H9 (cell line): ENCODE results near the gene FUNDC2. TPM values are rescaled to one million over a fixed set of nuclear protein-coding genes. Genes with fewer than 3 reads are reported as not detected.

Experiments used
- DNase-seq: peaks from one replicate; pipeline ENCODE4 v3.0.0-alpha.2; 2017
- H2AFZ ChIP-seq: one replicate; pipeline ENCODE4 v1.6.1; 2013; ENCODE audit warnings: mild to moderate bottlenecking, low read length, control low read depth, moderate library complexity
- H2AK5ac ChIP-seq: 2 replicates; pipeline ENCODE4 v1.6.1; 2013; ENCODE audit warnings: low read length, control low read depth, mixed read lengths; ENCODE audit not compliant: insufficient read length
- H2BK120ac ChIP-seq: one replicate; pipeline ENCODE4 v1.6.1; 2013; ENCODE audit warnings: low read depth, mild to moderate bottlenecking, low read length, control low read depth, inconsistent platforms; ENCODE audit not compliant: poor library complexity, severe bottlenecking
- H2BK12ac ChIP-seq: 2 replicates; pipeline ENCODE4 v1.6.1; 2013; ENCODE audit warnings: low read length, control low read depth, mixed read lengths, low read depth; ENCODE audit not compliant: insufficient read length
- H2BK15ac ChIP-seq: 2 replicates; pipeline ENCODE4 v1.6.1; 2013; ENCODE audit warnings: low read depth, low read length, control low read depth
- H2BK20ac ChIP-seq: one replicate; pipeline ENCODE4 v1.6.1; 2013; ENCODE audit warnings: low read depth, mild to moderate bottlenecking, low read length, control low read depth, inconsistent platforms; ENCODE audit not compliant: poor library complexity, severe bottlenecking
- H2BK5ac ChIP-seq: 2 replicates; pipeline ENCODE4 v1.6.1; 2013; ENCODE audit warnings: low read length, control low read depth, mixed read lengths; ENCODE audit not compliant: insufficient read length
- H3K14ac ChIP-seq: 2 replicates; pipeline ENCODE4 v1.6.1; 2013; ENCODE audit warnings: low read length, control low read depth; ENCODE audit not compliant: insufficient read depth
- H3K18ac ChIP-seq: 2 replicates; pipeline ENCODE4 v1.6.1; 2013; ENCODE audit warnings: low read depth, mild to moderate bottlenecking, mixed read lengths, low read length, control low read depth; ENCODE audit not compliant: insufficient read length
- H3K23ac ChIP-seq: 2 replicates; pipeline ENCODE4 v1.6.1; 2013; ENCODE audit warnings: low read length, control low read depth, mixed read lengths, low read depth; ENCODE audit not compliant: insufficient read length
- H3K23me2 ChIP-seq: 2 replicates; pipeline ENCODE4 v1.6.1; 2013; ENCODE audit warnings: low read depth, mild to moderate bottlenecking, mixed read lengths, low read length, control low read depth; ENCODE audit not compliant: insufficient read length, poor library complexity, severe bottlenecking
- H3K27ac ChIP-seq: 2 replicates; pipeline ENCODE4 v1.5.1; 2013; ENCODE audit warnings: low read length, control low read depth, mixed read lengths, low read depth; ENCODE audit not compliant: insufficient read length
- H3K27me3 ChIP-seq: 2 replicates; pipeline ENCODE4 v1.6.1; 2013; ENCODE audit warnings: low read length, control low read depth, inconsistent platforms; ENCODE audit not compliant: insufficient read depth
- H3K4ac ChIP-seq: 2 replicates; pipeline ENCODE4 v1.6.1; 2013; ENCODE audit warnings: low read depth, mild to moderate bottlenecking, control low read depth, inconsistent platforms, low read length, moderate library complexity
- H3K4me1 ChIP-seq: 2 replicates; pipeline ENCODE4 v1.6.1; 2013; ENCODE audit warnings: low read length, control low read depth, inconsistent platforms; ENCODE audit not compliant: insufficient read depth
- H3K4me2 ChIP-seq: 2 replicates; pipeline ENCODE4 v1.6.1; 2013; ENCODE audit warnings: low read length, control low read depth, mixed read lengths; ENCODE audit not compliant: insufficient read length, insufficient read depth
- H3K56ac ChIP-seq: 2 replicates; pipeline ENCODE4 v1.6.1; 2013; ENCODE audit warnings: low read depth, mild to moderate bottlenecking, mixed read lengths, low read length, control low read depth; ENCODE audit not compliant: insufficient read length
- H3K79me1 ChIP-seq: 2 replicates; pipeline ENCODE4 v1.6.1; 2013; ENCODE audit warnings: low read depth, mild to moderate bottlenecking, moderate library complexity, low read length, control low read depth, inconsistent platforms; ENCODE audit not compliant: insufficient read depth, poor library complexity, severe bottlenecking
- H3K79me2 ChIP-seq: 2 replicates; pipeline ENCODE4 v1.6.1; 2013; ENCODE audit warnings: low read length, control low read depth, inconsistent platforms; ENCODE audit not compliant: insufficient read depth
- H3K9ac ChIP-seq: 2 replicates; pipeline ENCODE4 v1.6.1; 2013; ENCODE audit warnings: low read length, control low read depth, mixed read lengths; ENCODE audit not compliant: insufficient read length; ENCODE audit errors: extremely low read depth
- H3K9me3 ChIP-seq: one replicate; pipeline ENCODE4 v1.6.1; 2013; ENCODE audit warnings: low read depth, low read length, inconsistent platforms; ENCODE audit not compliant: control insufficient read depth
- H3T11ph ChIP-seq: one replicate; pipeline ENCODE4 v1.6.1; 2013; ENCODE audit warnings: mild to moderate bottlenecking, low read length, control low read depth, inconsistent platforms
- H4K20me1 ChIP-seq: one replicate; pipeline ENCODE4 v1.6.1; 2013; ENCODE audit not compliant: control insufficient read depth, insufficient read length, insufficient read depth
- H4K5ac ChIP-seq: 2 replicates; pipeline ENCODE4 v1.6.1; 2013; ENCODE audit warnings: low read depth, mild to moderate bottlenecking, mixed read lengths, low read length, control low read depth; ENCODE audit not compliant: insufficient read length
- H4K8ac ChIP-seq: replicated peaks from 2 replicates; pipeline ENCODE4 v1.6.1; 2013; ENCODE audit warnings: low read length, control low read depth, mixed read lengths, low read depth; ENCODE audit not compliant: insufficient read length
- H4K91ac ChIP-seq: 2 replicates; pipeline ENCODE4 v1.6.1; 2013; ENCODE audit warnings: low read depth, mild to moderate bottlenecking, moderate library complexity, mixed read lengths, low read length, control low read depth; ENCODE audit not compliant: insufficient read length
- H3K27ac Mint-ChIP-seq, 3 experiments: 2 replicates in 2 of 3; 3 replicates in 1 of 3; pipeline ENCODE4 v1.8.0; 2020 to 2021; ENCODE audit warnings: mixed read lengths in 3 of 3, mild to moderate bottlenecking in 1 of 3, moderate library complexity in 1 of 3
- H3K27me3 Mint-ChIP-seq: 2 replicates; pipeline ENCODE4 v1.8.0; 2021; ENCODE audit warnings: low read depth, mild to moderate bottlenecking, moderate library complexity, mixed read lengths
- H3K36me3 Mint-ChIP-seq, 3 experiments: 2 replicates in 2 of 3; 3 replicates in 1 of 3; pipeline ENCODE4 v1.8.0; 2020 to 2021; ENCODE audit warnings: low read depth in 3 of 3, mixed read lengths in 3 of 3; ENCODE audit not compliant: insufficient read depth in 1 of 3
- H3K4me1 Mint-ChIP-seq, 2 experiments: 2 replicates each; pipeline ENCODE4 v1.8.0; 2020; ENCODE audit warnings: mixed read lengths in 2 of 2
- H3K4me3 Mint-ChIP-seq, 2 experiments: 2 replicates in 1 of 2; 3 replicates in 1 of 2; pipeline ENCODE4 v1.8.0; 2020 to 2021; ENCODE audit warnings: mild to moderate bottlenecking in 2 of 2, mixed read lengths in 2 of 2, moderate library complexity in 1 of 2
- H3K9me3 Mint-ChIP-seq, 2 experiments: 2 replicates in 1 of 2; 3 replicates in 1 of 2; pipeline ENCODE4 v1.8.0; 2020; ENCODE audit warnings: mild to moderate bottlenecking in 2 of 2, mixed read lengths in 2 of 2, moderate library complexity in 1 of 2
- CTCF ChIP-seq: fragments of 200-600 bp; sonication (generic); conservative IDR thresholded peaks from 3 replicates; pipeline ENCODE4 v1.8.0; 2021; ENCODE audit warnings: antibody characterized with exemption, mild to moderate bottlenecking
- WGBS: extraction: QIAGEN DNeasy Blood & Tissue Kit; methylation state at CpG from one replicate; pipeline ENCODE4 v1.1.7; 2013; ENCODE audit warnings: missing lambda C conversion rate, low lambda C conversion rate, mixed read lengths; ENCODE audit not compliant: insufficient read length; ENCODE audit errors: extremely low coverage; 5-methylcytosine and 5-hydroxymethylcytosine counted together
- total RNA-seq: library from RNA; stranded (reverse); gene quantifications from 2 replicates; pipeline ENCODE4 v1.2.1, GENCODE V29; 2021

Gene FUNDC2
- total RNA-seq, 1 experiment from 2014 or later, result 62.1 TPM

GRCh38 chrX:155046129-155046810, 19.6 kb downstream of the FUNDC2 start:
- H4K91ac ChIP-seq, result no peak overlapping the region
- no peak overlapping the region for H3T11ph ChIP-seq
- no peaks in the 10 kb centered on the region for H3K79me2 ChIP-seq
- Mint-ChIP-seq H3K4me1 (peaks cover 5 to 8% of the 10 kb centered on the region in 2 experiments; a peak in 2 of 4 replicates), H3K27me3 (no peaks in the 10 kb centered on the region), H3K36me3 (peaks cover 2 to 8% (median 4%) of the 10 kb centered on the region in 3 experiments; a peak in 5 of 7 replicates), H3K27ac (no peak overlapping the region), H3K4me3 (no peak overlapping the region), H3K9me3 (peaks cover 63 to 74% of the 10 kb centered on the region in 2 experiments)
- no peak overlapping the region for H2AFZ ChIP-seq
- no CpG with 5 or more reads among the region's 6 CpGs for WGBS
- H4K5ac ChIP-seq, result no peak overlapping the region
- no peak overlapping the region for H3K18ac ChIP-seq
- H2BK5ac ChIP-seq, result no peak overlapping the region
- H3K4ac ChIP-seq, result no peak overlapping the region
- H3K9ac ChIP-seq, result no peak overlapping the region
- no peak overlapping the region for H2BK20ac ChIP-seq
- no peaks in the 10 kb centered on the region for H3K79me1 ChIP-seq
- H2BK15ac ChIP-seq, result no peak overlapping the region
- no peaks in the 10 kb centered on the region for H3K4me1 ChIP-seq
- H4K8ac ChIP-seq, result no peak overlapping the region
- H3K9me3 ChIP-seq, result peaks cover 10% of the 10 kb centered on the region
- no peaks in the 10 kb centered on the region for H3K23me2 ChIP-seq
- H2BK12ac ChIP-seq, result no peak overlapping the region
- no peak overlapping the region for H3K14ac ChIP-seq
- H3K27me3 ChIP-seq, result no peaks in the 10 kb centered on the region
- TF ChIP-seq CTCF, result no peak
- no peak overlapping the region for H3K27ac ChIP-seq
- DNase-seq, result no peak
- H4K20me1 ChIP-seq, result no peaks in the 10 kb centered on the region
- H2BK120ac ChIP-seq, result no peak overlapping the region
- no peak overlapping the region for H3K4me2 ChIP-seq
- H3K56ac ChIP-seq, result no peak overlapping the region
- H3K23ac ChIP-seq, result no peak overlapping the region
- H2AK5ac ChIP-seq, result no peak overlapping the region
